HG03378 (cell line): ENCODE data around the gene KRT80.

Source experiments
- ATAC-seq: cut with Tn5 transposase; IDR thresholded peaks from one replicate; pipeline ENCODE4 v1.9.1; 2021; ENCODE audit warnings: mild to moderate bottlenecking, moderate library complexity; ENCODE audit not compliant: unreplicated experiment

KRT80 gene

DNA sequence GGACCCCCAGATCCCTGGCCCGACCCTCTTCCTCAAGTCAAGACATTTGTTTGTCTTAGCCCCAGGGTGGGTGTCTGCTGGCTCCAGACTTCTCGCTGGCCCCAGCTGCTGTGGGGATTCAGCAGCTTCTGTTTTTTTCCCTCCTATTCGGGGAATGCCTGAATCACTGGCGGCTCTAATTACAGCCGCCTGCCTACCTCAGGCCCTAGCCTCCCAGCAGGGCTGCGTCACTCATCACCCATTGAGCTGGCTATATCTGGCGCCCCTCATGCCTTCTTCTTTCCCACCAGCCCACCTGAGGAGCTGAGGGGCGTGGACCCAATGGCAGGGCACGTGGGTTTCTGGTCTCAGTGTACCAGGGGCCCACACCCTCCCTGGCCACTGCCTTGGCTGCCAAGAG is 10.1 kb downstream of the KRT80 start:
- no peak for ATAC-seq

DNA sequence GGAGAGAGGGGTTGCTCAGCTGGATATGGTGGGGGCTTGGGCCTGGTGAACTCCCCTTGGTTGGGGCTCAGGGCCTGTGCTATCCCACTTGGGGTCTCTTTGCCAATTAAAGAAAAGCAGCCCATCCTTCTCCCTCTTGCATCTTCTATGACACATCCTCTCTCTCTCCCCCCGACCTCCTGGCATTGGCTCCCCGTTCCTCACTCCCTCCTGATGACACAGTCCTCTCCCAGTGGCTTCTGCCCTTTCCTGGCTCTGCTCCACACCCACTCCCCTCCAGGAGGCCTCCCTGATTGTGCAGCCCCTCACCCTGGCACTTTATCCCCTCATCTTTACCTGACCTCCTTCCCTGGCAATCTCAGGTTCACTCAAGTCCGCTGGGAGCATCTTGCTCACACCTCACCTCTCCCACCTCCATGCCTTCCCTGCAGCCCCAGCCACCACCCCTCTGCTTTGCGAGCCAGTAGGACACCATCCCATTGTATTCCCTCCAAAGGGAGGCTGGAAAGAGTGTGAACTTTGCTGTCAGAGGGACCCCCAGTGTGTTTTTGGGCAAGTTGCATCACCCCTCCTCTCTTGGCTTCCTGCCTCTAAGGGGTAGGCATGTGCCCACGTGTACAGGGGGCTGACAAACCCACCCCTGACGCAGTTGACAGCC is 10.7 kb downstream of the KRT80 start:
- ATAC-seq: no peak

DNA sequence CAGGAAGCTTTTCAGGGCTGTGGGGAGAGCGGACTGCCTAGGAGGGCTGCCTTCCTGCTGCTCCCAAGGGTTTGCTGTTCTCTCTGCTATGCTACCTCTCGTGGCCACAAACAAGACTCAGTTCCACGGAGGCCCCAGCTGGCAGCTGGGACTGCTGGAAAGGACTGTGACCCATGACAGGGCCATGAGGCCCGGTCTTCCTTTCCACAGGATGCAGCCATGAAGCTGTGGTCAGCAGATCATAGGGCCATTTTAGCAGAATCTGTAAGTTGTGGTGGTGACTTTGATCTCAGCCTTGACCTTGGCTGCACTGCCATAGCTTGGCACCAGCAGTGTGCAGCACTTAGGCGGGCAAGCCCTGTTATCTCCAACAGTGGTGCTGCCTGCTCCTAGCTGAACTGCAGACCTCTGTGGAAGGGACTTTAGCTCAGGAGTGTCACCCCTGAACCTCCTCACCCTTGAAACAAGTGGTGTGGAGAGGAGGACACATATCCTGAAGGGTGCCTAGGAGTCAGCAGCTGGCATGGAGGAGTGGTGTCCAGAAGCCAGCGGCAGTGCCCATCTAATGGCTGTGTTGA is 12.3 kb downstream of the KRT80 start:
- no peak for ATAC-seq

DNA sequence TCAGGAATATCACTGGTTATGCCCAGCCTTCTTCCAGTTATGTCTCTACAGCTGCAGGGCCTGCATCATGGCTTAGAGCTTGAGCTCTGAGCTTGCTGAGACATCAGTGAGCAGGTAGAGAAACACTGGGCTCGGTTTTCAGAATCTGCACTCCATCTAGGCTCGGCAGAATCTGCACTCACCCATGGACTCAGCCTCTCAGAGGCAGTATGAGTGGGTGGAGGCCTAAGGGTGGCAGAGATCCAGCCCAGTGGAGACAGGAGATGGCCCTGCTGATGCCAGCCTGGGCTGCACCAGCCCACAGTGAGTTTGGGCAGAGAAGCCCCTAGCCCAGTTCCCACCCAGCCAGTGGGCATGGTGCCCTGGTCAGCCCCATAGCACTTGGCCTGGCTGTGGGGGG is 12.8 kb downstream of the KRT80 start:
- ATAC-seq: no peak

DNA sequence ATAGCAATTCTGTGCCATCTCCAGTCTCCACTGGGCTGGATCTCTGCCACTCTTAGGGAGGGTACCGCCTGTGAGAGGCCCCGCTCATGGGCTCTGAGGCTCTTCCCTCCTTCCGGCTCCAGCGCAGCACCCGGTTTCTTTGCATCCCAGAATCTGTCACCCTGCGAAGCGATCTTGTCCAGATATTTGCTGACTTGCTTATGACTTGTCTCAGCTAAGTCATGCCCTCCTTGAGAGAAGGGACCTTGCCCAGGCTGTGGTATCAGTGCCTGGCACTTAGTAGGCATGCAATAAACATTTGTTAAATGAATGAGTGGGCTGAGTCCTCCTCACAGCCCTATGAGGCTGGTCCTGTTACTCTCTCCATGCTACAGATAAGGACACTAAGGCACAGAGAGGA is 13.4 kb downstream of the KRT80 start:
- ATAC-seq: no peak

DNA sequence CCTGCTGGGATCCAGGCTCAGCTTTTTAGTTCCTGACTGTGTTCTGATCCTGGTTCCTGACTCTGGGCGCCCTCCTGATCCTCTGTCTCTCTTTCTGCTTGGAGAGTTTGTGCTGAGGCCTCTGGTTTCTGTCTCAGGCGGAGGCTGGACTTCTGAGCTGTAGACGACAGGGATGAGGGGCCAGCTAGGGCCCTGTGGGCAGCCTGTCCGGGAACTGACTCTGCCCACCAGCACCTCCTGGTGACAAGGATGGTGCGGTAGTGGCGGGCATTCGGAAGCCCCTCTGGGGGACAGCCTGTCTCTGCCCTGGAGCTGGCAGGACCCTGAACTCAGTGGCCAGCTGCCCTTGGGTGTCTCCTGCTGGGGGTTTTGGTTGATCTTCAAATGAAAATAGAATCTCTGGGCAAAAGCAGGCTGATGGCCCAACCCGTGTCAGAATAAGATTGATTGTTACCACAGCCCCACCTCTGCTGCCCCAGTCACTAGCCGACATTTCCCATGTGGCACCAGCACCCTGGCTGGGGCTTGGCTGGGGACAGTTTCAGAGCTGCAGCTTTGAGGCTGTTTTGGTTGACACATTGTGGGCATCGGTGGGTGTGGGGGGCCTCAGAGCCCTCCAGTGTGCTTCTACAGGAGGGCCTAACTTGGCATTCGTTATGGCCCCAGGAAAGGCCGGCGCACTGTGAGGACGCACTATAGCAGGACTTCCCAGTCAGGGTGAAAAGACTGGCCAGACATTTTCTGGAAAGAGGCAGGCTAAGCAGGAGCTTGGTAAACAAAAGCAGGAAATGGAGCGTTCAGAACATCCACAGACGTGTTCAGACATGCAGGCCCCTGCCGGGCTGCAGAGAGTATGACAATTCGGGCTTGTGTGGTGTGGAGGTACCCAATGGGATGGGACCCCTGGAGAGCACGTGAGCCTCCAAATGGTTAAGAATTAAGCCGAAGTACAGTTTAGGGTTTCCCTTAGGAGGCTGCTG is 16.2 kb downstream of the KRT80 start:
- ATAC-seq: no peak

DNA sequence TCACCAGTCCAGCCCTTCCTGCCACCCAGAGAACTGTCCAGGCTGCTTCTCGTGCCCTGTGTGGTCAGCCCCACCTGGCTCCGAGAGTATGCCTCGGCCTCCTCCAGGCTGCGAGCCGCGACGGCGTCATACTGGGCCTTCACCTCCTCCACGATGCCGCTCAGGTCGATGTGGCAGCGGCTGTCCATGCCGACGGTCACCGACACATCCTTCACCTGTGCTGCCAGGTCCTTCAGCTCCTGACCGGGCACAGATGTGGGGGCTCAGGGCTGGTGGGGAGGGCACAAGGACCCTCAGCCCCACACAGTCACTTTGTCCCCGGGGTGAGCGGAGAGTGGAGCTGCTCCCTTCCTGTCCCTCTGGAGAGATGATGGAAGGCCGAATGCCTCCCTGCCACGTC is 18.3 kb downstream of the KRT80 start:
- no peak for ATAC-seq

DNA sequence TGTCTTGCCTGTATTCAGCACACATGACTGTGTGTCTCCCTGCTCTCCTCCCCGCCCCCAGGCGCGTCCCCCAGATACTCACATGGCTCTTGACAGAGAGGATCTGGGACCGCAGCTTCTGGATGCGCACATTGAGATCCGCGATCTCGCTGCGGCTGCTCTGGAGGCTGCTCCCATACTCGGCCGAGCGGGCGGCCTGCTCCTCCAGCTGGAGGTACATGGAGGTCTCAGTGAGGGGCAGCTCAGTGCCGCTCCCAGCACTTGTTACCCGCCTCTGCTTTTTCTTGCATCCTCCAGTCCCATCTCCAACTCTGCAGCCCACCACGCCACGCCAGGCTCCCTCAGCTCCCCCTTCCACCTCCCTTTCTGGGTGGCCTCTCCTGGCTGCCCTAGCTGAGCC is 18.9 kb downstream of the KRT80 start:
- ATAC-seq: no peak

DNA sequence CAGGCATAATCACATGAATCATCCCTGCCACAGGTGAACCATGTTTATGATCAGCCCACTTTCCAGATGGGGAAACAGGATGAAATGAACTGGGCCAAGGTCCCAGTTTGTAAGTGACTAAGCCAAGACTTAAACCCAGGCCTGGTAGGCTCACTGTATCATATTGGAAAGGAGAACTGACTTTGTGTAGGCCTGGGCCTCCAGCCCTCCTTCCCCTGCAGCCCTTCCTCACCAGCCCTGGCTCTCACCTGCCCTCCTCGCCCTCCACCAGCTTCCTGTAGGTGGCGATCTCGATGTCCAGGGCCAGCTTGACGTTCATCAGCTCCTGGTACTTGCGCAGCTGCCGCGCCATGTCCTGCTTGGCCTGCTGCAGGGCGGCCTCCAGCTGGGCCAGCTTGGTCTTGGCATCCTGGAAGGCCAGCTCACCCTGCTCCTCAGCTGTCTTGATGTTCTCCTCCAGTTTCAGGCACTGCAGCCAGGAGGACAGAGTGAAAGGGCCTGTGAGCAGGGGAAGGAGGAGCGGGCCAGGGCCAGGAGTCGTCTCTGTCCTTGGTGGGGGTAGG is 19.8 kb downstream of the KRT80 start:
- no peak for ATAC-seq

DNA sequence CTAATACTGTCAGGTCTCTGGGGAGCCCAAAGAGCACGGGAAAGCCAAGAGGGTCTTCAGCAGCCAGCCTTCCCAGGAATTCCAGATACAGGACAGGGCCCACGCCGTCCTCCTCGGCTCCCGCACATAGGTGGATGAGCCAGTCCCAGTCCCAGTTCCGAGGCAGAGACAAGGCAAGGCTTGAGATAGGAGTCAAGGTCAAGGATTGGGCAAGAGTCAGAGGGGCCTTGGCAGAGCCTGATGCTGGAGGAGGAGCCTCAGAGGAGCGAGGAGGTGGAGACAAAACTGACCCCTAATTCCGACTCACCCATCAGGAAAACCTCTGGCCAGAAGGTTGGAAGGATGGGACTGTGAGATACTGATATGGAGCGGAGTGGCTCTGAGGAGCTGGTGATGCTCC is 21.0 kb downstream of the KRT80 start:
- no peak for ATAC-seq

DNA sequence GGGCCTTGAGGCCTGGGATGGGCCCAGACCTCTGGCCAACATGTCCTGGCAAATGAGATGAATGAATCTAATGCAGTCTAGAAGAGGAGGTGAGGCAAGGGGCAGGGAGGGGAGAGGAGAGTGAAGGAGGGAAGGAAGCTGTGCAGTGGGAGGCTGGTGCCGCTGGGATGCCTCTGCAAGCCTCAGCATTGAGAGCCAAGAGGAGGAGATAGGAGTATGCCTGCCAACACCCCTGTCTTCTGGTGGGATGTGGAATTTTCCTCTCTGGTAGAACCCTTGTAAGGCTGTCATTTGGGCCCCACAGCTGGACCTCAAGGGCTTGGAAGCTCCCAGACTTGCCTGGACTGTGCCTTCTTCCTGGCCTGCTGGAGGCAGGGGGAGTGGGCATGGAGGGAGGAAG is 21.9 kb downstream of the KRT80 start:
- ATAC-seq: no peak

DNA sequence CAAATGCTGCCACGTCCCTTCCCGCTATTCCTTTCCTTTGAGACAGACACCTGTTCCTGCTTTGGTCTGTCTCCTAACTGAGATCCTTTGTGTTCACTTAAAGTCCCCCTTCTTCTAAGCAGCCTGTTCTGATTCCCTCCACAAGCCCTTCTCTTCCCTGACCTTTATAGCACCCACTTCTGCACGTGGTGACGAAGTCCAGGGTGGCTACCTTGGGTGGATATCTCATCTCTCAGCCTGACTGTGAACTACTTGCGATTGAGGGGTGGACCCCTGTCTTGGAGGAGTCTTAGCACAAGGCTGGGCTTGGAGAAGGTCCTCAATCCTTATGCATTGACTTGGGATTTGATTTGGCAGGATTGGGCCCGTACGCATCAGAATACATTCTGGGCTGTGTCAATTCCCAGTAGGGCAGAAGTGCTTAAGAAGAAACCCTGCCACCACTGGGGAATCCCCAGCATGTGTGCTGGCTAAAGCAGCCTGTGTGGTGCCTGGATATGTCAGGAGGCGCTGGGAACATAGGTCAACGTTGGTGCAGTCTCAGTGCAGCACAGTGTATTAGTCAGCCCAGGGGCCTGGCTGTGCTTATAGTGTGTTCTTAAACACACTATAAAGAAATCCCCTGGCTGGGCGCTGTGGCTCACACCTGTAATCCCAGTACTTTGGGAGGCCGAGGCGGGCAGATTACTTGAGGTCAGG is 23.6 kb downstream of the KRT80 start:
- ATAC-seq: no peak

DNA sequence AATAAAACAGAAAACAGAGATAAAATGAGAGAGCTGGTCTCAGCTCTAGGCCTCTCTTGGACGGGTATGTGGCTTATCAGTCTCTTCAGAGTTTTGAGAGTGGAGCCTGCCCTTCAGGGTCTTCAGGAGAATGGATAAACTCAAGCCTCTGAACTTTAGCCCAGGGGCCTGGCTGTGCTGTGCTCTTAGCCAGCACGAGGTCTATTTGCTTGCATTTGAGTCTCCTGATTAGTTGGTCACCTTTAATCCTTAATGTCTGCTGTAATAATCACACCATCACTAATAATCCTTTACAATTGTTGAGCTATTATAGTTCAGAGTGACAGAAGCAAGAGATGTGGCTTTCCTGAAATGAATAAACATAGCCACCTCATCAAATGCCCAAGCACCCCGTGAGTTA is 24.3 kb downstream of the KRT80 start:
- ATAC-seq: no peak

DNA sequence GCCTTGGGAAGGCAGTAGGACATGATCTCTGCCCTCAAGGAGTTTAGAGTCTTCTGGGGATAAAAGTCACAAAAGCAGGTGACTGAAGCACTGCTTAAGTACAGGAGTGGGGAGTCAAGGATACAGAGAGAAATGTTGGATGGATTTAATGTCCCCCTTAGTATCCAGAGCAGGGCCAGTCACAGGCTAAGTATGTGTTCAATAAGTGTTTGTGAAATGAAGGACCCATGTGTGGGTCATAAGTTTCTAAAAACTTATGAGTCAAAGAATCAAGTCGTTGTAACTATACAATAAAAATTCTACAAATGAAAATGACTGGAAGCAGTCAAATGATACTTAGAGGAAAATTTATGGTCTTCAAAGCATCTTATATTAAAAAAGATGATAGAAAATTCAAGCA is 25.1 kb downstream of the KRT80 start:
- no peak for ATAC-seq

DNA sequence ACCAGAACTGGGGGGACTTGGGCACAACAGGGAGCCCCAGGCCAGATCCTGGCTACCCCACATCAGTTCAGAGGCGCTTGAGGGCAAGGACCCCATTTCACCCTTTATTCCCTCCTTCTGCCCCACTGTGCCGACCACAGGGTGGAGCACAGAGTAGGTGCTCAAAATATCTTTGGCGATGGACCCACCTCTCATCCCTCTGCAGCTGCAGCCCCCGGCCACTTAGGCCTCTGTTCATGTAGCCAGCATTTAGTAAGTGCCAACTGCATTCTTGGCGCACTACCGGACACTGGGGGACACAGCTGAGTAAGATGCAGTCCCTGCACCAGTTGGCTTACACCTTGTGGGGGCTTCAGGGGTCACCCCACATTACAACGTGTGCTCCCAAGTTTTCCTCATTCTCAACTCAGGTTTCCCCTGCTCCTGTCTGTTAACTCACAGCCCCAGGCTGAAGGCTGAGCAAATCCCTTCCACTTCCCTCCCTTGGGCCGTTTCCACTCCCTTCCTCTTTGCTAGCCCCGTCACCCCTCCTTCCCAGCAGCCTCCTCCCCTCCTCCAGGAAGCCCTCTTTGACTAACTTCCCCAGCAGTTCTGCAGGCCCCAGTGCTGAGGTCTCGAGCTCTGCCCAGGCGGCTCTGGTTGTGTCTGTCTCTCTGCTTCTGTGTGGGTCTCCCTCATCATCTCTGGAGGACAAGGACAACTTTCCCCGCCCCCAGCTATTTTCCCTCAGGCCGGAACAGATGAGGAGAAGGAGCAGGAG is 26.5 kb downstream of the KRT80 start:
- no peak for ATAC-seq

DNA sequence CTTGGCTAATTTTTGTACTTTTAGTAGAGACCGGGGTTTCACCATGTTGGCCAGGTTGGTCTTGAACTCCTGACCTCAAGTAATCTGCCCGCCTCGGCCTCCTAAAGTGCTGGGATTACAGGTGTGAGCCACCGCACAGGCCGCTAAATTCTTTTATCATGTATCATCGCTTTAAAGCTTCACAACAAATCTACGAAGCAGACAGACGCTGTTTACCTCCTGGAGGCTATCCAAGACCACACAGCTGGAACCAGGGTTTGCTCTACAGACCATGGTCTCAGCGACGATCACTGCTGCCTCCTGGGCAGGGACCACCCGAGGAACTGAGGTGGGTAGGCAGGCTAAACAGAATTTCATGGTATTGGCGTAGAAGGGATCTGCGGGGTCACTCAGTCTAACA is 27.2 kb downstream of the KRT80 start:
- ATAC-seq: no peak

DNA sequence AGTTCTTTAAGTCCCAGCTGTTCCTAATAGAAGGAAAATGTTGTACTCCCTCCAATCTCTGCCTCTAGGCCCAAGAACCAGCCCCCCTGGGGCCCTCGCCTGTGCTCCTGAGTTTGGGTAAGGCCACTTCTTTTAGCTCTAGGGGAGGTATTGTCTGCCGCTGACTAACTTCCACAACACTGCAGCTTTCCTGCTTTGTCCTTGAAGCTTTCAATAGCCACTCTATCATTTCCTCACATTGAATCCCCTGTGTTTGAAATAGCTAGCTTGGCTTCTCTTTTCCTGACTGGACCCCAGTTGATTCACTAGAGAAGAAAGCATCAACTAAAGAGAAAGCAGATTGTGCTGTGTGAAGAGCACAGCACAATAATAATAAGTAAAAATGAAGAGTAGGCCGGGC is 28.8 kb downstream of the KRT80 start:
- no peak for ATAC-seq

DNA sequence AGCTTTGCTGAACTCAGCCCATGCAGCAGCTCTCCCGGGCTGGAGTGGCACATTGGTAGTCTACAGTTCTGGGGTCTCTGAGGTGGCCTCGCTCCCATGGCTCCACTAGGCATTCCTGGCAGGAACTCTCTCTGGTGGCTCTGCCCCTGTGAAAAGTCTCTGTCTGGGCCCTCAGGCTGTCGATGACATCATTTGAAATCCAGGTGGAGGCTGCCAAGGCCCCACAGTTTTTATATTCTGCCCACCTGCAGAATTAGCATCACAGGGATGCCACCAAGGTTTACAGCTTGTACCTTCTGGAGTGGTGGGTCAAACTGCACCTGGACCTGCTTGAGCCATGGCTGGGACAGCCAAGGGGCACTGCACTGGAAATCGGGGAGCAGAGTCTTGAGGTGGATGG is 31.6 kb downstream of the KRT80 start:
- ATAC-seq: no peak

DNA sequence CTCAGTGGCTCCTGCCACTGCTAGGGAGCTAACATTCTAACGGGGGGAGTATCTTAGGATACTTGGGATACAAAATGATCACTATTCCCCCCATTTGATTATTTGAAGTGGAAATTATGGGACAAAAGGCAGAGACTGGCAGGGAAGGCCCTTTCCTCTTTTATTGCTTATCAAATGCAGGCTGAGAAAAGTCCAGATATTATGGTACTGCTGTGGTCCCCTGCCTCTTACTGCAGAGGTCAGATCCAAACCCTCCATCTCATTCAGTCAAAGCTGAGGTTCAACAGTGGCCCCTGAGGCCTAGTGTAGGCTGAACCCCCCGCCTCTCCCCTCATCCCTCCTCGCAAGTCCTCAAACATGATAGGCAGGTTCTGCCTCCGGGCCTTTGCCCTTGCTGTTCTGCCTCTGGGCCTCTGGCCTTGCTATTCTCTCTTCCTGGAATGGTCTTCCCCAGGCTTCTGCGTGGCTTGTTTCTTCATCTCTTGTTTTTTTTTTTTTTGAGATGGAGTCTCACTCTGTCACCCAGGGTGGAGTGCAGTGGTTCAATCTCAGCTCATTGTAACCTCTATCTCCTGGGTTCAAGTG is 34.2 kb downstream of the KRT80 start:
- no peak for ATAC-seq
